Caco-2 (cell line): ENCODE measurements around the gene PRR12. TPM values are rescaled to one million over a fixed set of nuclear protein-coding genes. Genes with fewer than 3 reads are reported as not detected.

Source experiments
- BruUV-seq: library from RNA; stranded (reverse); fragments of 400-500 nt; replicated peaks from 2 replicates; lab custom pipeline; 2021; lab: Mats Ljungman, UMichigan
- CTCF ChIA-PET: fragments of 300-600 bp; sonication (Branson Sonifier 250); formaldehyde crosslinking; loops from one replicate; lab custom pipeline; 2022; ENCODE audit warnings: antibody characterized with exemption; lab: Charles Lee
- POLR2A ChIA-PET: fragments of 300-600 bp; sonication (Branson Sonifier 250); formaldehyde crosslinking; loops from one replicate; lab custom pipeline; 2022; ENCODE audit warnings: antibody characterized with exemption; lab: Charles Lee
- DNase-seq, 2 experiments: peaks; one replicate each; pipeline versions ENCODE4 v3.0.0 to v3.0.0-alpha.2; 2020 to 2022
- H3K27me3 ChIP-seq: replicated peaks from 2 replicates; pipeline ENCODE4 v1.6.0; 2011; ENCODE audit warnings: low read length; ENCODE audit not compliant: control insufficient read depth, insufficient read depth
- H3K36me3 ChIP-seq: 2 replicates; pipeline ENCODE4 v1.5.1; 2011; ENCODE audit warnings: low read length; ENCODE audit not compliant: control insufficient read depth, insufficient read depth
- H3K4me1 ChIP-seq: fragments of 250-450 bp; sonication (Bioruptor Pico); 2 replicates; pipeline ENCODE4 v1.5.1; 2020; ENCODE audit warnings: mild to moderate bottlenecking
- H3K4me3 ChIP-seq: 2 replicates; pipeline ENCODE4 v1.5.1; 2011; ENCODE audit warnings: low read depth, mild to moderate bottlenecking, control low read depth, low read length
- H3K9me3 ChIP-seq: fragments of 250-450 bp; sonication (Bioruptor Pico); 2 replicates; pipeline ENCODE4 v1.5.1; 2020; ENCODE audit warnings: mild to moderate bottlenecking, moderate library complexity
- H3K27ac Mint-ChIP-seq: one replicate; pipeline ENCODE4 v1.8.0; 2022; ENCODE audit warnings: mixed read lengths; ENCODE audit not compliant: unreplicated experiment
- H3K27me3 Mint-ChIP-seq: one replicate; pipeline ENCODE4 v1.8.0; 2022; ENCODE audit warnings: mixed read lengths; ENCODE audit not compliant: insufficient read depth, unreplicated experiment
- H3K36me3 Mint-ChIP-seq: one replicate; pipeline ENCODE4 v1.8.0; 2022; ENCODE audit warnings: mild to moderate bottlenecking, mixed read lengths; ENCODE audit not compliant: insufficient read depth, unreplicated experiment
- H3K4me1 Mint-ChIP-seq: one replicate; pipeline ENCODE4 v1.8.0; 2022; ENCODE audit warnings: low read depth, mixed read lengths; ENCODE audit not compliant: unreplicated experiment
- H3K4me3 Mint-ChIP-seq: one replicate; pipeline ENCODE4 v1.8.0; 2022; ENCODE audit warnings: mild to moderate bottlenecking, moderate library complexity, mixed read lengths; ENCODE audit not compliant: unreplicated experiment
- H3K9me3 Mint-ChIP-seq: one replicate; pipeline ENCODE4 v1.8.0; 2022; ENCODE audit warnings: mixed read lengths; ENCODE audit not compliant: unreplicated experiment
- CTCF ChIP-seq, 2 experiments: fragments of 200-600 bp in 1 of 2; IDR thresholded peaks; 1 replicate in 1 of 2; 2 replicates in 1 of 2; pipeline versions ENCODE4 v1.5.1 to v1.8.0; 2011 to 2022; ENCODE audit warnings: antibody characterized with exemption in 1 of 2, control low read depth in 1 of 2, inconsistent platforms in 1 of 2, low read depth in 1 of 2, low read length in 1 of 2, mild to moderate bottlenecking in 1 of 2, moderate library complexity in 1 of 2; ENCODE audit not compliant: insufficient read depth in 1 of 2, severe bottlenecking in 1 of 2, unreplicated experiment in 1 of 2
- intact Hi-C: fragments of 100-400 bp; cut with micrococcal nuclease; formaldehyde crosslinking; loops from one replicate; pipeline ENCODE4 v1.10.0; 2022; ENCODE audit not compliant: unreplicated experiment
- total RNA-seq: library from RNA; stranded (reverse); gene quantifications from 2 replicates; pipeline ENCODE4 v1.2.3, GENCODE V29; 2022

PRR12 gene
- total RNA-seq, 1 experiment from 2014 or later: 38.8 TPM

DNA sequence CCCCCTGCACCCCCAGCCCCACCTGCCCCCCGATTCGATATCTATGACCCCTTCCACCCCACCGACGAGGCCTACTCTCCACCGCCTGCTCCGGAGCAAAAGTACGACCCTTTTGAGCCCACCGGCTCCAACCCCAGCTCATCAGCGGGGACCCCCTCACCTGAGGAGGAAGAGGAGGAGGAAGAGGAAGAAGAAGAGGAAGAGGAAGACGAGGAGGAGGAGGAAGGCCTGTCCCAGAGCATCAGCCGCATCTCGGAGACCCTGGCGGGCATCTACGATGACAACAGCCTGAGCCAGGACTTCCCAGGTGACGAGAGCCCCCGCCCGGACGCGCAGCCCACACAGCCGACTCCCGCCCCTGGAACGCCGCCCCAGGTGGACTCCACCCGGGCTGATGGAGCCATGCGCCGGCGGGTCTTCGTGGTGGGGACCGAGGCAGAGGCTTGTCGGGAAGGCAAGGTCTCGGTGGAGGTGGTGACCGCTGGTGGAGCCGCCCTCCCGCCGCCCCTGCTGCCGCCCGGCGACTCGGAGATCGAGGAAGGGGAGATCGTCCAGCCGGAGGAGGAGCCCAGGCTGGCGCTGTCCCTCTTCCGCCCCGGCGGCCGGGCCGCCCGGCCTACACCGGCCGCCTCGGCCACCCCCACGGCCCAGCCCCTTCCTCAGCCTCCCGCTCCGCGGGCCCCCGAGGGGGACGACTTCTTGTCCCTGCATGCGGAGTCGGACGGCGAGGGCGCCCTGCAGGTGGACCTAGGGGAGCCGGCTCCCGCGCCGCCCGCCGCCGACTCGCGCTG, 60.2 kb downstream of the PRR12 start:
- Histone ChIP-seq H3K4me1 (no peaks in the 10 kb centered on the region), H3K4me3 (no peak overlapping the region), H3K9me3 (no peaks in the 10 kb centered on the region), H3K36me3 (peaks cover 5% of the 10 kb centered on the region; the same call in 1 of the 2 replicates), H3K27me3 (no peaks in the 10 kb centered on the region)
- no peak overlapping the region for H3K4me3 Mint-ChIP-seq
- no peaks in the 10 kb centered on the region for H3K27me3 Mint-ChIP-seq
- H3K36me3 Mint-ChIP-seq: peaks cover 83% of the 10 kb centered on the region
- ChIA-PET CTCF (no interaction called here), POLR2A (no interaction called here)
- no peak overlapping the region for H3K27ac Mint-ChIP-seq
- intact Hi-C loops: no loop called here
- BruUV-seq: no TSS peak
- no peak for DNase-seq
- H3K9me3 Mint-ChIP-seq: no peaks in the 10 kb centered on the region
- H3K4me1 Mint-ChIP-seq: no peaks in the 10 kb centered on the region
- no peak for TF ChIP-seq CTCF (IDR thresholded peaks at IDR 0.05; ENCODE audit: insufficient read depth in 1 of 2, low read depth in 1 of 2, low read length in 1 of 2, severe bottlenecking in 1 of 2, unreplicated experiment in 1 of 2)

DNA sequence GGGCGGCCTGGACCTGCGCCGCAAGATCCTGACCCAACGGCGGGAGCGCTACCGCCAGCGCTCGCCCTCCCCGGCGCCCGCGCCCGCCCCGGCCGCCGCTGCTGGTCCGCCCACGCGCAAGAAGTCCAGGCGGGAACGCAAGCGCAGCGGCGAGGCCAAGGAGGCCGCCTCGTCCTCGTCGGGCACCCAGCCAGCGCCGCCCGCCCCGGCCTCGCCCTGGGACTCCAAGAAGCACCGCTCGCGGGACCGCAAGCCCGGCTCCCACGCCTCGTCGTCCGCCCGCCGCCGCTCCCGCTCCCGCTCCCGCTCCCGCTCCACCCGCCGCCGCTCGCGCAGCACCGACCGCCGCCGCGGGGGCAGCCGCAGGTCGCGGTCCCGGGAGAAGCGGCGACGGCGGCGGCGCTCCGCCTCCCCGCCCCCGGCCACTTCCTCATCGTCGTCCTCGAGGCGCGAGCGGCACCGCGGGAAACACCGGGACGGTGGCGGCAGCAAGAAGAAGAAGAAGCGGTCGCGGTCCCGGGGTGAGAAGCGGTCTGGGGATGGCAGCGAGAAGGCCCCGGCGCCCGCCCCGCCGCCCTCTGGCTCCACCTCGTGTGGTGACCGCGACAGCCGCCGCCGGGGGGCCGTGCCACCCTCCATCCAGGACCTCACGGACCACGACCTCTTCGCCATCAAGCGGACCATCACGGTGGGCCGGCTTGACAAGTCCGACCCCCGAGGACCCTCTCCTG, 61.0 kb downstream of the PRR12 start:
- Mint-ChIP-seq H3K9me3 (no peaks in the 10 kb centered on the region), H3K27ac (no peak overlapping the region), H3K27me3 (no peaks in the 10 kb centered on the region), H3K36me3 (peaks cover 83% of the 10 kb centered on the region), H3K4me1 (no peaks in the 10 kb centered on the region), H3K4me3 (no peak overlapping the region)
- intact Hi-C loops: no loop called here
- TF ChIP-seq CTCF (IDR thresholded peaks at IDR 0.05; ENCODE audit: insufficient read depth in 1 of 2, low read depth in 1 of 2, low read length in 1 of 2, severe bottlenecking in 1 of 2, unreplicated experiment in 1 of 2): no peak
- no peaks in the 10 kb centered on the region for H3K4me1 ChIP-seq
- H3K27me3 ChIP-seq: no peaks in the 10 kb centered on the region
- H3K9me3 ChIP-seq: no peaks in the 10 kb centered on the region
- no peak overlapping the region for H3K4me3 ChIP-seq
- peaks cover 5% of the 10 kb centered on the region; the same call in 1 of the 2 replicates for H3K36me3 ChIP-seq
- DNase-seq: no peak
- POLR2A ChIA-PET: no interaction called here
- no TSS peak for BruUV-seq
- CTCF ChIA-PET: no interaction called here

DNA sequence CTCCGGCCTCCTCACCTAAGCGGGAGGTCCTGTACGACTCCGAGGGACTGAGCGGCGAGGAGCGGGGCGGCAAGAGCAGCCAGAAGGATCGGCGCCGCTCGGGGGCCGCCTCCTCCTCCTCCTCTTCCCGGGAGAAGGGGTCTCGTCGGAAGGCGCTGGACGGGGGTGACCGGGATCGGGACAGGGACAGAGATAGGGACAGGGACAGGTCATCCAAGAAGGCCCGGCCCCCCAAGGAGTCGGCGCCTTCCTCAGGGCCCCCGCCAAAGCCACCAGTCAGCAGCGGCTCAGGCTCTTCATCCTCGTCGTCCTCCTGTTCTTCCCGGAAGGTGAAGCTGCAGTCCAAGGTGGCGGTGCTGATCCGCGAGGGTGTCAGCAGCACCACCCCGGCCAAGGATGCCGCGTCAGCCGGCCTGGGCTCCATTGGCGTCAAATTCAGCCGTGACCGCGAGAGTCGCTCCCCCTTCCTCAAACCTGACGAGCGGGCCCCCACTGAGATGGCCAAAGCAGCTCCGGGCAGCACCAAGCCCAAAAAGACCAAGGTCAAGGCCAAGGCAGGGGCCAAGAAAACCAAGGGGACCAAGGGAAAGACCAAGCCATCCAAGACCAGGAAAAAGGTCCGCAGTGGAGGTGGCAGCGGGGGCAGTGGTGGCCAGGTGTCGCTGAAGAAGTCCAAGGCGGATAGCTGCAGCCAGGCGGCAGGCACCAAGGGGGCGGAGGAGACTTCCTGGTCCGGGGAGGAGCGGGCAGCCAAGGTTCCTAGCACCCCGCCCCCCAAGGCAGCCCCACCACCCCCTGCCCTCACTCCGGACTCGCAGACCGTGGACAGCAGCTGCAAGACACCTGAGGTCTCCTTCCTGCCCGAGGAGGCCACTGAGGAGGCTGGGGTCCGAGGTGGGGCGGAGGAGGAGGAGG, 61.8 kb downstream of the PRR12 start:
- Mint-ChIP-seq H3K4me3 (no peak overlapping the region), H3K27me3 (no peaks in the 10 kb centered on the region), H3K36me3 (peaks cover 83% of the 10 kb centered on the region), H3K9me3 (no peaks in the 10 kb centered on the region), H3K4me1 (no peaks in the 10 kb centered on the region), H3K27ac (no peak overlapping the region)
- no peaks in the 10 kb centered on the region for H3K4me1 ChIP-seq
- peaks cover 7% of the 10 kb centered on the region; the same call in 1 of the 2 replicates for H3K36me3 ChIP-seq
- H3K4me3 ChIP-seq: no peak overlapping the region
- BruUV-seq: TSS peak; percentile 34
- CTCF ChIA-PET: no interaction called here
- intact Hi-C loops: no loop called here
- no peaks in the 10 kb centered on the region for H3K27me3 ChIP-seq
- TF ChIP-seq CTCF (IDR thresholded peaks at IDR 0.05; ENCODE audit: insufficient read depth in 1 of 2, low read depth in 1 of 2, low read length in 1 of 2, severe bottlenecking in 1 of 2, unreplicated experiment in 1 of 2): no peak
- POLR2A ChIA-PET: no interaction called here
- DNase-seq: no peak
- no peaks in the 10 kb centered on the region for H3K9me3 ChIP-seq
